IPS-15b (cell line): ENCODE data around the gene RGS18.
"Not testable (repeated sequence)": the region's sequence is repeated elsewhere in the genome, so short reads cannot be mapped to it uniquely, and the experiment has no call there.

Source experiments
- H3K27me3 ChIP-seq: one replicate; pipeline ENCODE4 v1.6.1; 2013; ENCODE audit warnings: low read length; ENCODE audit not compliant: control insufficient read depth, insufficient read depth
- H3K36me3 ChIP-seq: one replicate; pipeline ENCODE4 v1.6.1; 2013; ENCODE audit warnings: low read length; ENCODE audit not compliant: control insufficient read depth, insufficient read depth
- H3K4me1 ChIP-seq: one replicate; pipeline ENCODE4 v1.6.1; 2013; ENCODE audit warnings: mild to moderate bottlenecking, low read length; ENCODE audit not compliant: control insufficient read depth, insufficient read depth
- H3K4me3 ChIP-seq: one replicate; pipeline ENCODE4 v1.5.1; 2013; ENCODE audit warnings: low read depth, low read length
- H3K9ac ChIP-seq: one replicate; pipeline ENCODE4 v1.6.1; 2013; ENCODE audit warnings: low read depth, mild to moderate bottlenecking, low read length
- H3K9me3 ChIP-seq: one replicate; pipeline ENCODE4 v1.6.1; 2013; ENCODE audit warnings: mild to moderate bottlenecking, low read length; ENCODE audit not compliant: control insufficient read depth, insufficient read depth

The RGS18 gene

GRCh38 chr1:192140382-192140781 is 17.9 kb upstream of the RGS18 start:
- Histone ChIP-seq H3K27me3 (no peaks in the 10 kb centered on the region), H3K4me3 (no peak overlapping the region), H3K4me1 (no peaks in the 10 kb centered on the region), H3K9ac (no peak overlapping the region), H3K9me3 (no peaks in the 10 kb centered on the region), H3K36me3 (no peaks in the 10 kb centered on the region)

GRCh38 chr1:192147221-192147620 is 11.0 kb upstream of the RGS18 start:
- Histone ChIP-seq H3K4me3 (no peak overlapping the region), H3K36me3 (no peaks in the 10 kb centered on the region), H3K4me1 (no peaks in the 10 kb centered on the region), H3K9ac (no peak overlapping the region), H3K27me3 (no peaks in the 10 kb centered on the region), H3K9me3 (no peaks in the 10 kb centered on the region)

- no peaks in the 10 kb centered on the region for H3K9me3 ChIP-seq
- H3K4me1 ChIP-seq: no peaks in the 10 kb centered on the region
- no peak overlapping the region for H3K9ac ChIP-seq
- H3K36me3 ChIP-seq: no peaks in the 10 kb centered on the region
- H3K27me3 ChIP-seq: no peaks in the 10 kb centered on the region
- H3K4me3 ChIP-seq: no peak overlapping the region
These were observed 10.6 kb upstream of the RGS18 start for GRCh38 chr1:192147696-192148095.

- no peaks in the 10 kb centered on the region for H3K36me3 ChIP-seq
- no peak overlapping the region for H3K4me3 ChIP-seq
- no peaks in the 10 kb centered on the region for H3K27me3 ChIP-seq
- H3K4me1 ChIP-seq: no peaks in the 10 kb centered on the region
- H3K9me3 ChIP-seq: no peaks in the 10 kb centered on the region
- no peak overlapping the region for H3K9ac ChIP-seq
These were observed 7.1 kb upstream of the RGS18 start for GRCh38 chr1:192151176-192151575.

- H3K4me1 ChIP-seq: no peaks in the 10 kb centered on the region
- H3K36me3 ChIP-seq: no peaks in the 10 kb centered on the region
- H3K9me3 ChIP-seq: no peaks in the 10 kb centered on the region
- no peaks in the 10 kb centered on the region for H3K27me3 ChIP-seq
- no peak overlapping the region for H3K9ac ChIP-seq
- H3K4me3 ChIP-seq: no peak overlapping the region
These were observed 5.0 kb upstream of the RGS18 start for GRCh38 chr1:192153276-192153675.

- no peaks in the 10 kb centered on the region for H3K4me1 ChIP-seq
- H3K27me3 ChIP-seq: no peaks in the 10 kb centered on the region
These were observed 1.2 kb upstream of the RGS18 start for GRCh38 chr1:192157067-192157466.

GRCh38 chr1:192159014-192159413 is 752 bp downstream of the RGS18 start:
- Histone ChIP-seq H3K36me3 (no peaks in the 10 kb centered on the region), H3K4me1 (no peaks in the 10 kb centered on the region), H3K9ac (no peak overlapping the region), H3K9me3 (no peaks in the 10 kb centered on the region), H3K4me3 (no peak overlapping the region), H3K27me3 (no peaks in the 10 kb centered on the region)

More at GRCh38 chr1:192157067-192157466, 1.2 kb upstream of the RGS18 start:
- Histone ChIP-seq H3K36me3 (no peaks in the 10 kb centered on the region), H3K9ac (no peak overlapping the region), H3K9me3 (no peaks in the 10 kb centered on the region), H3K4me3 (no peak overlapping the region)

- no peaks in the 10 kb centered on the region for H3K27me3 ChIP-seq
- no peaks in the 10 kb centered on the region for H3K36me3 ChIP-seq
- H3K9ac ChIP-seq: no peak overlapping the region
- no peak overlapping the region for H3K4me3 ChIP-seq
- H3K9me3 ChIP-seq: no peaks in the 10 kb centered on the region
- no peaks in the 10 kb centered on the region for H3K4me1 ChIP-seq
These were observed 1.5 kb downstream of the RGS18 start for GRCh38 chr1:192159781-192160180.

GRCh38 chr1:192160196-192160595 is 1.9 kb downstream of the RGS18 start:
- Histone ChIP-seq H3K36me3 (no peaks in the 10 kb centered on the region), H3K4me1 (no peaks in the 10 kb centered on the region), H3K4me3 (no peak overlapping the region), H3K9me3 (peaks cover 2% of the 10 kb centered on the region), H3K9ac (no peak overlapping the region), H3K27me3 (no peaks in the 10 kb centered on the region)

GRCh38 chr1:192161976-192162375 is 3.7 kb downstream of the RGS18 start:
- Histone ChIP-seq H3K9me3 (peaks cover 2% of the 10 kb centered on the region), H3K9ac (no peak overlapping the region), H3K4me3 (no peak overlapping the region), H3K4me1 (no peaks in the 10 kb centered on the region), H3K27me3 (no peaks in the 10 kb centered on the region), H3K36me3 (no peaks in the 10 kb centered on the region)

GRCh38 chr1:192162376-192162775 is 4.1 kb downstream of the RGS18 start:
- H3K9me3 ChIP-seq: peaks cover 2% of the 10 kb centered on the region
- H3K36me3 ChIP-seq: no peaks in the 10 kb centered on the region
- H3K9ac ChIP-seq: no peak overlapping the region
- no peak overlapping the region for H3K4me3 ChIP-seq
- no peaks in the 10 kb centered on the region for H3K4me1 ChIP-seq
- H3K27me3 ChIP-seq: no peaks in the 10 kb centered on the region

GRCh38 chr1:192165002-192165401 is 6.7 kb downstream of the RGS18 start:
- not testable (repeated sequence) for H3K4me1 ChIP-seq, H3K36me3 ChIP-seq, H3K4me3 ChIP-seq, H3K27me3 ChIP-seq, H3K9ac ChIP-seq, H3K9me3 ChIP-seq

GRCh38 chr1:192167011-192167410 is 8.7 kb downstream of the RGS18 start:
- Histone ChIP-seq H3K9ac (no peak overlapping the region), H3K4me3 (no peak overlapping the region), H3K9me3 (peaks cover 2% of the 10 kb centered on the region), H3K4me1 (no peaks in the 10 kb centered on the region), H3K27me3 (no peaks in the 10 kb centered on the region), H3K36me3 (no peaks in the 10 kb centered on the region)
